Osteoblast (primary cell): ENCODE data around the gene MEIS3. TPM values are rescaled to one million over a fixed set of nuclear protein-coding genes. Genes with fewer than 3 reads are reported as not detected.
"Not testable (repeated sequence)": the region's sequence is repeated elsewhere in the genome, so short reads cannot be mapped to it uniquely, and the experiment has no call there.

Experiments used
- DNase-seq: peaks from one replicate; pipeline ENCODE4 v3.0.0; 2011; ENCODE audit warnings: low spot score, mixed read lengths; ENCODE audit not compliant: insufficient read length; ENCODE audit errors: missing footprints
- H2AFZ ChIP-seq: 2 replicates; pipeline ENCODE4 v1.6.0; 2011; ENCODE audit warnings: mild to moderate bottlenecking, low read length
- H3K27ac ChIP-seq: 2 replicates; pipeline ENCODE4 v1.5.1; 2011; ENCODE audit warnings: mild to moderate bottlenecking, low read depth, low read length, moderate library complexity
- H3K27me3 ChIP-seq: 2 replicates; pipeline ENCODE4 v1.6.0; 2012; ENCODE audit warnings: mild to moderate bottlenecking, control low read depth, inconsistent platforms, low read length, moderate library complexity; ENCODE audit not compliant: insufficient read depth
- H3K36me3 ChIP-seq: 2 replicates; pipeline ENCODE4 v1.5.1; 2011; ENCODE audit warnings: mild to moderate bottlenecking, low read length, control low read depth, moderate library complexity; ENCODE audit not compliant: insufficient read depth
- H3K4me1 ChIP-seq: 2 replicates; pipeline ENCODE4 v1.5.1; 2011; ENCODE audit warnings: mild to moderate bottlenecking, low read length, control low read depth, moderate library complexity; ENCODE audit not compliant: insufficient read depth
- H3K4me2 ChIP-seq: 2 replicates; pipeline ENCODE4 v1.6.0; 2011; ENCODE audit warnings: mild to moderate bottlenecking, low read length; ENCODE audit not compliant: insufficient read depth
- H3K4me3 ChIP-seq: fragments of 200-600 bp; sonication (generic); 3 replicates; pipeline ENCODE4 v1.5.1; 2012; ENCODE audit warnings: mild to moderate bottlenecking, low read length, inconsistent platforms; ENCODE audit not compliant: insufficient read depth
- H3K79me2 ChIP-seq: 2 replicates; pipeline ENCODE4 v1.6.0; 2012; ENCODE audit warnings: mild to moderate bottlenecking, low read length, control low read depth, inconsistent platforms; ENCODE audit not compliant: insufficient read depth
- H3K9me3 ChIP-seq: 2 replicates; pipeline ENCODE4 v1.5.1; 2011; ENCODE audit warnings: low read depth, low read length, control low read depth
- H4K20me1 ChIP-seq: 2 replicates; pipeline ENCODE4 v1.6.0; 2012; ENCODE audit warnings: mild to moderate bottlenecking, low read length, control low read depth; ENCODE audit not compliant: insufficient read depth
- total RNA-seq: library from RNA; depleted of rRNA; stranded (reverse); fragments of >200 nt; gene quantifications from 2 replicates; pipeline ENCODE4 v1.2.3, GENCODE V29; 2012
- TF ChIP-seq, protein P1 (sequence below): IDR thresholded peaks from 2 replicates; pipeline ENCODE4 v1.5.1; 2011; ENCODE audit warnings: mild to moderate bottlenecking, low read depth, low read length, moderate library complexity; ENCODE audit errors: extremely low read depth

Gene MEIS3
- total RNA-seq, 1 donor: 8.3 TPM

- Histone ChIP-seq H3K27me3 (no peaks in the 10 kb centered on the region), H3K9me3 (no peaks in the 10 kb centered on the region), H3K4me2 (no peak overlapping the region), H3K36me3 (no peaks in the 10 kb centered on the region), H4K20me1 (no peaks in the 10 kb centered on the region), H2AFZ (no peak overlapping the region), H3K27ac (no peak overlapping the region), H3K79me2 (no peaks in the 10 kb centered on the region), H3K4me3 (no peak overlapping the region), H3K4me1 (no peaks in the 10 kb centered on the region)
- TF ChIP-seq, protein P1, sequence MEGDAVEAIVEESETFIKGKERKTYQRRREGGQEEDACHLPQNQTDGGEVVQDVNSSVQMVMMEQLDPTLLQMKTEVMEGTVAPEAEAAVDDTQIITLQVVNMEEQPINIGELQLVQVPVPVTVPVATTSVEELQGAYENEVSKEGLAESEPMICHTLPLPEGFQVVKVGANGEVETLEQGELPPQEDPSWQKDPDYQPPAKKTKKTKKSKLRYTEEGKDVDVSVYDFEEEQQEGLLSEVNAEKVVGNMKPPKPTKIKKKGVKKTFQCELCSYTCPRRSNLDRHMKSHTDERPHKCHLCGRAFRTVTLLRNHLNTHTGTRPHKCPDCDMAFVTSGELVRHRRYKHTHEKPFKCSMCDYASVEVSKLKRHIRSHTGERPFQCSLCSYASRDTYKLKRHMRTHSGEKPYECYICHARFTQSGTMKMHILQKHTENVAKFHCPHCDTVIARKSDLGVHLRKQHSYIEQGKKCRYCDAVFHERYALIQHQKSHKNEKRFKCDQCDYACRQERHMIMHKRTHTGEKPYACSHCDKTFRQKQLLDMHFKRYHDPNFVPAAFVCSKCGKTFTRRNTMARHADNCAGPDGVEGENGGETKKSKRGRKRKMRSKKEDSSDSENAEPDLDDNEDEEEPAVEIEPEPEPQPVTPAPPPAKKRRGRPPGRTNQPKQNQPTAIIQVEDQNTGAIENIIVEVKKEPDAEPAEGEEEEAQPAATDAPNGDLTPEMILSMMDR: no peak
- DNase-seq: peak; percentile 49
Measured at GRCh38 chr19:47389150-47389556, 30.2 kb downstream of the MEIS3 start.

GRCh38 chr19:47388721-47389120, 30.6 kb downstream of the MEIS3 start:
- H2AFZ ChIP-seq, H3K27ac ChIP-seq, H4K20me1 ChIP-seq, H3K4me3 ChIP-seq, H3K4me2 ChIP-seq, H3K27me3 ChIP-seq, DNase-seq, H3K4me1 ChIP-seq, H3K36me3 ChIP-seq, H3K9me3 ChIP-seq, H3K79me2 ChIP-seq: not testable (repeated sequence)

DNA sequence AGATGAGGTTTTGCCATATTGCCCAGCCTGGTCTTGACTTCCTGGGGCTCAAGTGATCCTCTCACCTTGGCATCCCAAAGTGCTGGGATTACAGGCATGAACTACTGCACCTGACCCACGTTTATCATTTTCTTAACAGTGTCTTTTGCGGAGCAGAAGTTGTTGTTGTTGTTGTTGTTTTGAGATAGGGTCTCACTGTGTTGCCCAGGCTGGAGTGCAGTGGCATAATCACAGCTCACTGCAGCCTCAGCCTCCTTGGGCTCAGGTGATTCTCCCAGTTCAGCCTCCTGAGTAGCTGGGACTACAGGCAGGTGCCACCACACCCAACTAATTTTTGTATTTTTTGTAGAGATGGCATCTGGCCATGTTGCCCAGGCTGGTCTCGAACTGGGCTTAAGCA, 31.7 kb downstream of the MEIS3 start:
- H3K4me3 ChIP-seq, H3K27me3 ChIP-seq, H3K79me2 ChIP-seq, H3K4me1 ChIP-seq, H3K36me3 ChIP-seq, H3K27ac ChIP-seq, H2AFZ ChIP-seq, H3K4me2 ChIP-seq, H3K9me3 ChIP-seq, DNase-seq, H4K20me1 ChIP-seq: not testable (repeated sequence)

- not testable (repeated sequence) for H2AFZ ChIP-seq, H4K20me1 ChIP-seq, H3K9me3 ChIP-seq, H3K27me3 ChIP-seq, DNase-seq, H3K4me1 ChIP-seq, H3K79me2 ChIP-seq, H3K27ac ChIP-seq, H3K4me3 ChIP-seq, H3K36me3 ChIP-seq, H3K4me2 ChIP-seq
Measured at GRCh38 chr19:47386582-47386981, 32.7 kb downstream of the MEIS3 start.

GRCh38 chr19:47384533-47384932, 34.8 kb downstream of the MEIS3 start:
- peaks cover 23% of the 10 kb centered on the region for H3K36me3 ChIP-seq
- not testable (repeated sequence) for DNase-seq, H3K4me1 ChIP-seq, H3K27ac ChIP-seq, H3K9me3 ChIP-seq, H4K20me1 ChIP-seq, H2AFZ ChIP-seq, H3K4me3 ChIP-seq, H3K4me2 ChIP-seq, H3K79me2 ChIP-seq, H3K27me3 ChIP-seq

GRCh38 chr19:47383890-47384289, 35.4 kb downstream of the MEIS3 start:
- not testable (repeated sequence) for H3K27me3 ChIP-seq, H2AFZ ChIP-seq, H3K4me3 ChIP-seq, H3K4me2 ChIP-seq, H3K79me2 ChIP-seq, DNase-seq, H3K4me1 ChIP-seq, H4K20me1 ChIP-seq, H3K9me3 ChIP-seq, H3K27ac ChIP-seq
- peaks cover 25% of the 10 kb centered on the region for H3K36me3 ChIP-seq
